Ovary (tissue), 9 donors: Measurements from ENCODE around the gene HRC. TPM values are rescaled to one million over a fixed set of nuclear protein-coding genes. Genes with fewer than 3 reads are reported as not detected.
"Not testable (repeated sequence)": the region's sequence is repeated elsewhere in the genome, so short reads cannot be mapped to it uniquely, and the experiment has no call there.

Source experiments
- DNase-seq, 5 donors: peaks; one replicate each; pipeline ENCODE4 v3.0.0-alpha.2; 2019 to 2020
- H3K27ac ChIP-seq, 2 donors: fragments of 200-600 bp; one replicate each; pipeline versions ENCODE4 v1.5.1 to v1.8.0; 2019 to 2022
- H3K27me3 ChIP-seq: fragments of 200-600 bp; one replicate; pipeline ENCODE4 v1.8.0; 2022
- H3K36me3 ChIP-seq: fragments of 200-600 bp; sonication (generic); one replicate; pipeline ENCODE4 v1.5.1; 2019
- H3K4me1 ChIP-seq: one replicate; pipeline ENCODE4 v1.8.1; 2013; ENCODE audit warnings: mild to moderate bottlenecking, moderate library complexity; ENCODE audit not compliant: insufficient read depth
- H3K4me3 ChIP-seq: fragments of 200-600 bp; sonication (generic); one replicate; pipeline ENCODE4 v1.5.1; 2017
- H3K9me3 ChIP-seq, 2 donors: fragments of 200-600 bp in 1 of 2; sonication (generic) in 1 of 2; one replicate each; pipeline versions ENCODE4 v1.5.1 to v1.8.1; 2013 to 2019; ENCODE audit warnings: mild to moderate bottlenecking in 1 of 2, moderate library complexity in 1 of 2
- CTCF ChIP-seq, 3 donors: fragments of 450-650 bp in 2 of 3; fragments of 200-600 bp in 1 of 3; IDR thresholded peaks; one replicate each; pipeline versions ENCODE4 v1.5.1 to v1.8.0; 2016 to 2022; ENCODE audit warnings: antibody characterized with exemption in 3 of 3, mild to moderate bottlenecking in 1 of 3
- EP300 ChIP-seq: sonication (generic); formaldehyde crosslinking; IDR thresholded peaks from one replicate; pipeline ENCODE4 v1.6.1; 2017; ENCODE audit warnings: antibody characterized with exemption
- POLR2A ChIP-seq: fragments of 450-650 bp; IDR thresholded peaks from one replicate; pipeline ENCODE4 v1.6.1; 2017; ENCODE audit warnings: antibody characterized with exemption, mild to moderate bottlenecking, moderate library complexity
- WGBS, 3 donors: extraction: QIAGEN DNeasy Blood & Tissue Kit in 1 of 3; methylation state at CpG; one replicate each; pipeline versions ENCODE4 v1.1.5 to v1.1.7; 2013 to 2017; 5-methylcytosine and 5-hydroxymethylcytosine counted together
- intact Hi-C, 4 donors: fragments of 100-400 bp; cut with DNase I; formaldehyde crosslinking; loops; one replicate each; pipeline versions ENCODE4 v1.11.0 to v1.15.1; 2022 to 2023
- polyA plus RNA-seq, 2 donors: library from polyadenylated mRNA; stranded (reverse); fragments of 200-250 nt in 1 of 2; fragments of 350-450 nt in 1 of 2; fragmentation: Illumina TruSeq in 1 of 2; extraction: RNeasy Lipid Tissue Mini Kit (QIAGEN cat#74804) in 1 of 2; gene quantifications; one replicate each; pipeline ENCODE4 v1.2.3, GENCODE V29; 2013 to 2014
- total RNA-seq, 7 donors: library from RNA; depleted of rRNA in 2 of 7; stranded (reverse); fragments of >200 nt in 2 of 7; fragmentation: NEBNext Ultra II Directional in 3 of 7; extraction: Animal tissue kit (Norgen Biotek cat#: 25700) in 3 of 7; gene quantifications; one replicate each; pipeline versions ENCODE4 v1.1.0 to v1.2.4, GENCODE V29; 2016 to 2023
- donor health status: DM: no; HTN: no; CAD: no; lungs with moderate emphysema.
- donor health status: DM: no; HTN: no; CAD: no.
- donor health status: Bipolar disorder and iron deficiency.
- donor health status: DM: yes; HTN: yes; CAD: no.
- donor health status: DM: no; HTN: no; CAD: no.
- donor health status: DM: yes; HTN: yes; CAD: no.

HRC gene
- total and polyA plus RNA-seq, 9 donors, result 0.36 to 10.5 (median 2.2) TPM

GRCh38 chr19:49186108-49186507 is 30.9 kb upstream of the HRC start:
- Histone ChIP-seq H3K4me1 (no peaks in the 10 kb centered on the region), H3K36me3 (no peaks in the 10 kb centered on the region), H3K27ac (no peak overlapping the region), H3K4me3 (no peak overlapping the region), H3K27me3 (no peaks in the 10 kb centered on the region), H3K9me3 (no peaks in the 10 kb centered on the region)
- no peak for DNase-seq
- TF ChIP-seq POLR2A (no peak), CTCF (IDR thresholded peaks at IDR 0.05) (no peak), EP300 (no peak)
- intact Hi-C loops, result no loop called here
- WGBS, 3 donors, result 87 to 91% (median 90%) methylated on average over 5 of the region's 5 CpGs

GRCh38 chr19:49182848-49183375 is 27.7 kb upstream of the HRC start:
- Histone ChIP-seq H3K27me3 (no peaks in the 10 kb centered on the region), H3K4me3 (no peak overlapping the region), H3K9me3 (no peaks in the 10 kb centered on the region), H3K36me3 (no peaks in the 10 kb centered on the region), H3K27ac (no peak overlapping the region), H3K4me1 (no peaks in the 10 kb centered on the region)
- intact Hi-C loops, result no loop called here
- WGBS, 3 donors, result 60 to 75% (median 65%) methylated on average over 26 of the region's 26 CpGs
- no peak for TF ChIP-seq EP300
- no peak for TF ChIP-seq CTCF (IDR thresholded peaks at IDR 0.05)
- TF ChIP-seq POLR2A, result no peak
- DNase-seq, result no peak

GRCh38 chr19:49182010-49182847 is 27.0 kb upstream of the HRC start:
- H3K4me3 ChIP-seq, H3K27ac ChIP-seq, H3K27me3 ChIP-seq, H3K36me3 ChIP-seq, intact Hi-C loops, H3K9me3 ChIP-seq, DNase-seq, H3K4me1 ChIP-seq: not testable (repeated sequence)
- 66 to 72% (median 70%) methylated on average over 20 of the region's 20 CpGs for WGBS, 3 donors

GRCh38 chr19:49180659-49181058 is 25.5 kb upstream of the HRC start:
- Histone ChIP-seq H3K36me3 (no peaks in the 10 kb centered on the region), H3K27me3 (no peaks in the 10 kb centered on the region), H3K9me3 (no peaks in the 10 kb centered on the region), H3K27ac (no peak overlapping the region), H3K4me3 (no peak overlapping the region), H3K4me1 (no peaks in the 10 kb centered on the region)
- intact Hi-C loops, result no loop called here
- 91 to 96% (median 95%) methylated on average over 4 of the region's 4 CpGs for WGBS, 3 donors
- DNase-seq, result no peak
- no peak for TF ChIP-seq CTCF (IDR thresholded peaks at IDR 0.05)
- TF ChIP-seq POLR2A, result no peak
- no peak for TF ChIP-seq EP300

DNA sequence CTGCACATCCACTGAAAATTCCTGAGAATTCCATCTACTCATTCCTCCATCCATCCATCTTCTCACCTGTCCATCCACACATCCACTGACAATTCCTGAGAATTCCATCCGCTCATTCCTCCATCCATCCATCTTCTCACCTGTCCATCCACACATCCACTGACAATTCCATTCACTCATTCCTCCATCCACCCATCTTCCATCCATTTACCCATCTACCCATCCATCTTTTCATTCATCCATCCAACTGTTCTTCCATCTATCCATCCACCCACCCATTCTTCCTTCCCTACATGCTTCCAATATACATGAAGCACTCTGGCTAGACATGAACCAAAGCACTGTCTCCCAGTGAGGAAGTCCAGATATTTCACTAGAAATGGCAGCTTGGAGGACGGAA is 18.0 kb upstream of the HRC start:
- WGBS, 3 donors, result 94 to 100% (median 98%) methylated on average over 2 of the region's 2 CpGs
- Histone ChIP-seq H3K4me3 (no peak overlapping the region), H3K27me3 (no peaks in the 10 kb centered on the region), H3K4me1 (no peaks in the 10 kb centered on the region), H3K36me3 (no peaks in the 10 kb centered on the region), H3K27ac (no peak overlapping the region), H3K9me3 (no peaks in the 10 kb centered on the region)
- intact Hi-C loops, result no loop called here
- TF ChIP-seq EP300, result no peak
- TF ChIP-seq POLR2A, result no peak
- no peak for TF ChIP-seq CTCF (IDR thresholded peaks at IDR 0.05)
- no peak for DNase-seq
